Vagina (tissue), 2 donors: ENCODE data around the gene ARL2. TPM values are rescaled to one million over a fixed set of nuclear protein-coding genes. Genes with fewer than 3 reads are reported as not detected.

Experiments
- DNase-seq, 2 donors: peaks; one replicate each; pipeline ENCODE4 v3.0.0-alpha.2; 2017; ENCODE audit errors: extremely low spot score in 2 of 2
- H3K27ac ChIP-seq: fragments of 200-600 bp; sonication (generic); one replicate; pipeline ENCODE4 v1.5.1; 2019
- H3K27me3 ChIP-seq: fragments of 200-600 bp; sonication (generic); one replicate; pipeline ENCODE4 v1.5.1; 2019
- H3K36me3 ChIP-seq, 2 donors: fragments of 200-600 bp; sonication (generic); one replicate each; pipeline ENCODE4 v1.5.1; 2017 to 2019
- H3K4me1 ChIP-seq: fragments of 200-600 bp; sonication (generic); one replicate; pipeline ENCODE4 v1.5.1; 2019
- H3K4me3 ChIP-seq, 2 donors: fragments of 200-600 bp; sonication (generic); 1 replicate in 1 of 2; 2 replicates in 1 of 2; pipeline ENCODE4 v1.5.1; 2016 to 2019
- H3K9me3 ChIP-seq: fragments of 200-600 bp; sonication (generic); one replicate; pipeline ENCODE4 v1.5.1; 2019
- CTCF ChIP-seq, 3 experiments: fragments of 450-650 bp in 2 of 3; fragments of 200-600 bp in 1 of 3; sonication (generic) in 1 of 3; IDR thresholded peaks; one replicate each; pipeline ENCODE4 v1.5.1; 2017 to 2019; ENCODE audit warnings: antibody characterized with exemption in 3 of 3, mild to moderate bottlenecking in 2 of 3, moderate library complexity in 2 of 3
- POLR2A ChIP-seq, 2 donors: fragments of 450-650 bp; IDR thresholded peaks; one replicate each; pipeline ENCODE4 v1.6.1; 2017; ENCODE audit warnings: antibody characterized with exemption in 2 of 2, mild to moderate bottlenecking in 2 of 2, moderate library complexity in 2 of 2
- POLR2AphosphoS5 ChIP-seq, 2 donors: sonication (generic); formaldehyde crosslinking; IDR thresholded peaks; one replicate each; pipeline ENCODE4 v1.9.0; 2017; ENCODE audit warnings: antibody characterized with exemption in 2 of 2, mild to moderate bottlenecking in 2 of 2, low read depth in 1 of 2; ENCODE audit not compliant: insufficient read depth in 1 of 2
- intact Hi-C: fragments of 100-400 bp; cut with DNase I; formaldehyde crosslinking; loops from one replicate; pipeline ENCODE4 v1.15.1; 2023
- microRNA-seq: library from miRNA; unstranded; fragments of <30 nt; microRNA quantifications from one replicate; pipeline ENCODE4, GENCODE V29; 2017; ENCODE audit warnings: borderline number of aligned reads, borderline replicate concordance
- small RNA-seq: library from RNA; depleted of rRNA; stranded (forward); fragments of <200 nt; gene quantifications from one replicate; pipeline ENCODE3, GENCODE V24; 2016
- total RNA-seq: library from RNA; depleted of rRNA; stranded (reverse); fragments of >200 nt; gene quantifications from one replicate; pipeline ENCODE4 v1.2.3, GENCODE V29; 2016

ARL2 gene
- total RNA-seq, 1 donor from 2014 or later: 112 TPM

DNA sequence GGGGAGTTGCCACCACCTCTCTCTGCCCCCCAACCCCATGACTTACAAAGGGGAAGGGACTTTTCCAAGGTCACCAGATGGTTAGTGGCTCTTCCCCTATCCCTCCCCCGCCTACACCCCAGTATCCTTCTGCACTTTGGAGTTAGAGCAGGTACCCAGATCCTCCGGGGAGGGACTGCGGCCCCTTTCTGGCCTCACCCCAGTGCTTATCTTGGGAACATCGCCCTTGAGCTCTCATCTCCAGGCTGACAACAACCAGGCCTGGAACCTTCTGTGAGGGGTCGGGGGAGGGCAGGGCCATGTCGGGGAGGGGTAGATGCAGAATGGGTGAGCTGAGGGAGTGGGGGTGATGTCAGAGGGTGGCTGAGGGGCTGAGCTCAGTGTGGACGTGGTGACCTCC lies 51.9 kb downstream of the ARL2 start:
- TF ChIP-seq POLR2A (IDR thresholded peaks at IDR 0.05) (no peak), POLR2AphosphoS5 (IDR thresholded peaks at IDR 0.05; ENCODE audit: insufficient read depth in 1 of 2, low read depth in 1 of 2) (no peak), CTCF (IDR thresholded peaks at IDR 0.05) (no peak)
- no peak for DNase-seq
- H3K4me3 ChIP-seq: no peak overlapping the region
- H3K36me3 ChIP-seq: no peaks in the 10 kb centered on the region
- intact Hi-C loops: no loop called here
- no peaks in the 10 kb centered on the region for H3K9me3 ChIP-seq
- H3K27ac ChIP-seq: no peak overlapping the region
- H3K4me1 ChIP-seq: no peaks in the 10 kb centered on the region
- H3K27me3 ChIP-seq: no peaks in the 10 kb centered on the region

GRCh38 chr11:65066315-65066714 lies 52.4 kb downstream of the ARL2 start:
- Histone ChIP-seq H3K36me3 (no peaks in the 10 kb centered on the region), H3K27ac (no peak overlapping the region), H3K4me3 (no peak overlapping the region), H3K4me1 (no peaks in the 10 kb centered on the region), H3K9me3 (no peaks in the 10 kb centered on the region), H3K27me3 (no peaks in the 10 kb centered on the region)
- TF ChIP-seq POLR2AphosphoS5 (IDR thresholded peaks at IDR 0.05; ENCODE audit: insufficient read depth in 1 of 2, low read depth in 1 of 2) (no peak), CTCF (IDR thresholded peaks at IDR 0.05) (no peak), POLR2A (IDR thresholded peaks at IDR 0.05) (no peak)
- intact Hi-C loops: no loop called here
- DNase-seq: no peak

DNA sequence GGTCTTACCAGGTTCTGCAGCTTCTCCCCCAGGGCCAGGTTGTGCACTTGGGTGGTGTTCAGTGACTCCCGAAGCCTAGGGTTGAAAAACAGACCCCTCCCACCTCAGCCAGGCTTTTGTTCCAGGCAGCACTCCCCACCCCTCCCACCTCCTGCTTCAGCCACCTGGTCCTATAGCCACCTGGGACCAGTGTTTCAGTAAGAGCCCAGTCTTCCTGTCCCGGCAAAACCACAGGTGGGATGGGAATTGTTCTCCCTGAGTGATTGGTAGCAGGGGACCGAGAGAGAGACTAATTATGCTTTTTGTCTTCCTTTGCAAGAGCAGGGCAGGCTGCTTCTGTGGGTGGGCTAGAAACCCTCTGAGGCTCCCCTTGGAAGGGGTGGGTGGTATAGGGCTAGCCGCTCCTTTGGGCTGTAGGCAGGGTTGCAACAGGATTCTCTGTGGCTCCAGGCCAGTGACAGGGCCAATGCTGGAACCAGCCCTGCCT lies 52.9 kb downstream of the ARL2 start:
- H3K27me3 ChIP-seq: no peaks in the 10 kb centered on the region
- H3K36me3 ChIP-seq: no peaks in the 10 kb centered on the region
- DNase-seq: no peak
- no peaks in the 10 kb centered on the region for H3K4me1 ChIP-seq
- intact Hi-C loops: no loop called here
- H3K9me3 ChIP-seq: no peaks in the 10 kb centered on the region
- H3K27ac ChIP-seq: no peak overlapping the region
- H3K4me3 ChIP-seq: no peak overlapping the region
- TF ChIP-seq CTCF (IDR thresholded peaks at IDR 0.05) (no peak), POLR2A (IDR thresholded peaks at IDR 0.05) (no peak), POLR2AphosphoS5 (IDR thresholded peaks at IDR 0.05; ENCODE audit: insufficient read depth in 1 of 2, low read depth in 1 of 2) (no peak)

DNA sequence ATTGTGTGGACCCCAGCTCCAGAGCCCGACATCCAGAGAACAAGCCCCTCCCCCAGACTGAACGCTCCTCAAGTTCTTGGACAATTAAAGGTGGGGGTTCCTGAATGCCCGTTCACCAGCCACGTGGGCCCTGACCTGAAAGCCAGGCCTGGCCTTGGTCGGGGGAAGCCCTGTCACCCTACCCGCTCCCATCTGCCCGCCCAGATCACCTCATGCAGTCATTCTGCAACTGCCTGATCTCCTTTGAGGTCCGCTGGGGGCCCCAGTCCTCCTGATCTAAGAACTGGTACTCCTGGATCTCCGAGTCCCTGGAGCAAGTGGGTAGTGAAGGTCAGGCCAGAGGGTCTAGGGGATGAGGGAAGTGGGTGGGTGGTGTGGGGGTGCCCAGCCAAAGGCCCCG lies 53.5 kb downstream of the ARL2 start:
- DNase-seq: no peak
- Histone ChIP-seq H3K27ac (no peak overlapping the region), H3K4me3 (no peak overlapping the region), H3K27me3 (no peaks in the 10 kb centered on the region), H3K4me1 (no peaks in the 10 kb centered on the region), H3K36me3 (no peaks in the 10 kb centered on the region), H3K9me3 (no peaks in the 10 kb centered on the region)
- intact Hi-C loops: no loop called here
- TF ChIP-seq POLR2AphosphoS5 (IDR thresholded peaks at IDR 0.05; ENCODE audit: insufficient read depth in 1 of 2, low read depth in 1 of 2): no peak

GRCh38 chr11:65069217-65069616 lies 55.3 kb downstream of the ARL2 start:
- intact Hi-C loops: no loop called here
- H3K4me3 ChIP-seq: no peak overlapping the region
- TF ChIP-seq POLR2A (IDR thresholded peaks at IDR 0.05) (no peak), CTCF (IDR thresholded peaks at IDR 0.05) (no peak), POLR2AphosphoS5 (IDR thresholded peaks at IDR 0.05; ENCODE audit: insufficient read depth in 1 of 2, low read depth in 1 of 2) (no peak)
- no peaks in the 10 kb centered on the region for H3K27me3 ChIP-seq
- H3K4me1 ChIP-seq: no peaks in the 10 kb centered on the region
- H3K36me3 ChIP-seq: no peaks in the 10 kb centered on the region
- H3K9me3 ChIP-seq: no peaks in the 10 kb centered on the region
- no peak overlapping the region for H3K27ac ChIP-seq
- no peak for DNase-seq

Small RNAs within 50 kb of the gene (microRNA-seq; reads per million reads assigned to microRNA genes)
- gene MIR6879: not detected

Small RNAs within 50 kb of the gene (small RNA-seq; reads per million reads assigned to genes)
- gene MIR6879 (not detected), gene SNX15 (not detected)

Other genes starting within 250 kb of the ARL2 start
- 278 TPM for gene SF1, start 235.6 kb upstream of the ARL2 start, total RNA-seq
- gene MAP4K2, start 210.9 kb upstream of the ARL2 start, total RNA-seq: 20.6 TPM
- 27.0 TPM for gene MEN1, start 203.6 kb upstream of the ARL2 start, total RNA-seq
- 13.0 TPM for gene CDC42BPG, start 169.5 kb upstream of the ARL2 start, total RNA-seq
- 61.6 TPM for gene EHD1, start 135.5 kb upstream of the ARL2 start, total RNA-seq
- 27.0 TPM for gene ATG2A, start 97.0 kb upstream of the ARL2 start, total RNA-seq
- gene PPP2R5B, start 89.5 kb upstream of the ARL2 start, total RNA-seq: 16.9 TPM
- gene GPHA2, start 78.3 kb upstream of the ARL2 start, total RNA-seq: not detected
- not detected for gene MAJIN, start 42.1 kb upstream of the ARL2 start, total RNA-seq
- gene BATF2, start 17.2 kb upstream of the ARL2 start, total RNA-seq: not detected
- 24.1 TPM for gene SNX15, start 13.3 kb downstream of the ARL2 start, total RNA-seq
- 11.8 TPM for gene SAC3D1, start 27.1 kb downstream of the ARL2 start, total RNA-seq
- gene NAALADL1, start 44.4 kb downstream of the ARL2 start, total RNA-seq: 30.7 TPM
- gene CDCA5, start 69.9 kb downstream of the ARL2 start, total RNA-seq: 3.7 TPM
- gene ZFPL1, start 70.1 kb downstream of the ARL2 start, total RNA-seq: 50.8 TPM
- gene VPS51, start 82.1 kb downstream of the ARL2 start, total RNA-seq: 191 TPM
- 37.6 TPM for gene TM7SF2, start 97.7 kb downstream of the ARL2 start, total RNA-seq
- gene ZNHIT2, start 103.5 kb downstream of the ARL2 start, total RNA-seq: 15.7 TPM
- 1,228 TPM for gene FAU, start 108.0 kb downstream of the ARL2 start, total RNA-seq
- 43.5 TPM for gene MRPL49, start 108.2 kb downstream of the ARL2 start, total RNA-seq
- 42.5 TPM for gene SYVN1, start 120.4 kb downstream of the ARL2 start, total RNA-seq
- gene SPDYC, start 156.1 kb downstream of the ARL2 start, total RNA-seq: not detected
- gene CAPN1, start 167.8 kb downstream of the ARL2 start, total RNA-seq: 302 TPM
- 9.6 TPM for gene POLA2, start 247.8 kb downstream of the ARL2 start, total RNA-seq